GM19395 (cell line): Measurements from ENCODE around the gene SRGAP1.

Experiments used
- ATAC-seq: cut with Tn5 transposase; IDR thresholded peaks from one replicate; pipeline ENCODE4 v1.9.1; 2021; ENCODE audit warnings: mild to moderate bottlenecking, moderate library complexity; ENCODE audit not compliant: unreplicated experiment

SRGAP1 gene

GRCh38 chr12:64077922-64078321, 233.4 kb downstream of the SRGAP1 start:
- ATAC-seq: no peak

- ATAC-seq: no peak
Observed at GRCh38 chr12:64080319-64081007, 236.0 kb downstream of the SRGAP1 start.

- ATAC-seq: no peak
Observed at GRCh38 chr12:64081008-64081404, 236.5 kb downstream of the SRGAP1 start.

- no peak for ATAC-seq
Observed at GRCh38 chr12:64082116-64082515, 237.6 kb downstream of the SRGAP1 start.

- no peak for ATAC-seq
Observed at GRCh38 chr12:64082866-64083268, 238.4 kb downstream of the SRGAP1 start.

GRCh38 chr12:64083285-64084210, 239.0 kb downstream of the SRGAP1 start:
- ATAC-seq: no peak

- no peak for ATAC-seq
Observed at GRCh38 chr12:64085154-64085553, 240.7 kb downstream of the SRGAP1 start.

- ATAC-seq: no peak
Observed at GRCh38 chr12:64085996-64086395, 241.5 kb downstream of the SRGAP1 start.

GRCh38 chr12:64086946-64087345, 242.4 kb downstream of the SRGAP1 start:
- ATAC-seq: no peak

GRCh38 chr12:64087761-64088160, 243.3 kb downstream of the SRGAP1 start:
- ATAC-seq: no peak

- ATAC-seq: no peak
Observed at GRCh38 chr12:64088431-64089349, 244.2 kb downstream of the SRGAP1 start.

GRCh38 chr12:64090047-64090446, 245.5 kb downstream of the SRGAP1 start:
- ATAC-seq: no peak

GRCh38 chr12:64091186-64091585, 246.7 kb downstream of the SRGAP1 start:
- ATAC-seq: no peak

GRCh38 chr12:64092507-64093196, 248.2 kb downstream of the SRGAP1 start:
- ATAC-seq: no peak

GRCh38 chr12:64093689-64094088, 249.2 kb downstream of the SRGAP1 start:
- ATAC-seq: no peak

GRCh38 chr12:64097366-64098105, 253.0 kb downstream of the SRGAP1 start:
- no peak for ATAC-seq

GRCh38 chr12:64098709-64099354, 254.3 kb downstream of the SRGAP1 start:
- no peak for ATAC-seq

GRCh38 chr12:64099397-64099796, 254.9 kb downstream of the SRGAP1 start:
- ATAC-seq: no peak

- ATAC-seq: no peak
Observed at GRCh38 chr12:64102339-64102738, 257.8 kb downstream of the SRGAP1 start.
